C1 segment of cervical spinal cord (tissue), 14 donors: ENCODE results near the gene LMCD1.

Experiments used
- DNase-seq, 14 donors: peaks; one replicate each; lab custom pipeline; 2025; lab: John Stamatoyannopoulos, UW

LMCD1 gene

DNA sequence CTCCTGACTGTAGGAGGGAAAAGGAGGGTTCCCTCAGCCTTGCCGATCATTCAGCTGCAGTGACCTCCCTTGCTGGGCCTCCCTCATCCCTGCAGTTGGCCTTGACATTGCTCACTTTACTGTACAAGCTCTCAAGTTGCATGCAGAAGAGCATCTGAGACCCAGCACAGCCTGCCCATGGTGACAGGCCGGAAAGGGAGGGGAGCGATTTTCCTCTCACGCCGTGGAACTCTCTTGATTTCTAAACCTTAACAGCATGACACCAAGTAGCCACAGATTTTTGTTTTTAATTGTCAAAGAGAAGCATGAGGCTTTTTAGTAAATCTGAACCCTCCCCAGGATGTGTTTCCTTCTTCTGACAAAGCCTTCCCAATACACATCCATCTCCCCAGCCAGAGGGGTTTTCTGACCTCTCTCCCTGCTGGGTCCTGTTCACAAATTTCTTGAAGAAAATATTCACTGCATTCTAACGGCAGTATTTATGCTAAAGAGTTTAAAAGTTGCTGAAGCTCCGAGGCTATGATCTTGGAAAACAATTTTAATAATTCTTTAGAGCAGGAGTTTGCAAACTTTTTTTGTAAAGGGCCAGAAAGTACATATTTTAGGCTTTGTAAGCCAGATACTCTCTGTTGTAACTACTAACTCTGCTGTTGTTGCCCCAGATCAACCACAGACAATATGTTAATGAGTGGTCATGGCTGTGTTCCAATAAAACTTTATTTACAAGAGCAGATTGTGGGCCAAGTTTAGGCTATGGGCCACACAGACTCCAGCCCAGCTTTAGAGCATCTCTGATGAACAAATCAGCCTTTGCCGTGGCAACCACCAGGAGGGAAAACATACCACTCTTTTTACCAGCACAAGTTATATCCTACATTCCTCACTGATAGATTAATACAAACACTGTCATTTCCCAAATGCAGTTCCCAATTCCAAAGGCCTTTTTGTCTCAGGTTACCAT lies 34.8 kb downstream of the LMCD1 start:
- DNase-seq = no peak

DNA sequence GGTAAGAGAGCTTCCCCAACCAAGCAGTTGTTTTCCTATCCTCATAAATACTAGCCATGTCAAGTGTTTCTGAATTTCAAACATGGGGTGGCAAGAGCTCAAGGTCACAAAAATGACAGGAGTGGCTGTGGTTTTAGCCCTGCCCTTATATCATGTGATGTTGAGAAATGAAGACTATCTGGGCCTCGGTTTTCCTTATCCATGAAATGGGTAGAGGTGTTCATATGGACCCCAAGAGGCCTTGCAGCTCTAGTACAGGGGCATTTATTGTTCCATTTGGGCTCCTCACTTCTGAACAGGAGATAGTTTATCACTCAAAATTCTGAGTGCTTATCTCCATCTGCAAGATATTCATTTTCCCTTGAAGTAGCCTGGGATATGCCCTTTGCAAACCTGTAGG lies 35.8 kb downstream of the LMCD1 start:
- DNase-seq = no peak

DNA sequence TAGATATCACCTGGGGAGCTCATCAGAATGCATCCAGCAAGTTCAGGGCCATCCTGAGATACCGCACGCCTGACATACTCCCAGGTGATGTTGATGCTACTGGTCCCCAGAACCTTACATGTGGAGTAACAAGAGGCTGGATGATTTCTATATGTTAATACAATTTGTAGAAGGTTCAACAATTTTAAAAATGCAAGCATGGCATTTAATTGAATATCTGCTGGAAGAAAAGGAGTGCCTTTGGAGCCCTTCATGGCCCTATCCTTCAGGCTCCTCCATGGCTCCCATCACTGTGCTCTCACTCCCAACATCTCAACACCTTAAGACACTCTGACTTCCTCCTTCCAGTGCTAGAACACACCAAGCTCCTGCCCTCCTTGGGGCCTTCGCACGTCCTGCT lies 36.6 kb downstream of the LMCD1 start:
- DNase-seq = no peak

DNA sequence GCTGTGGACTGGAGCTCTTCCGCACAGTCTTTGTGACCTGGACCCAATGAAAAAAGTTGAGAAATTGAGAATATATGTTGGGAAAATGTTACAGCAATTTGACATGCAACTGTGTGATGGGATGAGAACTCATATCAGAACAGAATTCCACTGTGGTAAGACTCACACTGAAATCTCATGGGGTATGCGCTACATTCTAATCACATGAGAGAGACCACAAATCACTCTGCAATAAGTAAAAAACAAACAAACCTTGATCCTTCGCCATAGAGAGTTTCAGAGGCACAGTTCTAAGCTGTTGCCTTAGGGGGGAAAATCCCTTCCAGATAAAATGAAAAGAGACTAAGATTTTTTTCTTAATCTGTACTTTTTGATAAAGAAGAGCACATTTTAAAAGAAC lies 37.3 kb downstream of the LMCD1 start:
- DNase-seq = no peak

DNA sequence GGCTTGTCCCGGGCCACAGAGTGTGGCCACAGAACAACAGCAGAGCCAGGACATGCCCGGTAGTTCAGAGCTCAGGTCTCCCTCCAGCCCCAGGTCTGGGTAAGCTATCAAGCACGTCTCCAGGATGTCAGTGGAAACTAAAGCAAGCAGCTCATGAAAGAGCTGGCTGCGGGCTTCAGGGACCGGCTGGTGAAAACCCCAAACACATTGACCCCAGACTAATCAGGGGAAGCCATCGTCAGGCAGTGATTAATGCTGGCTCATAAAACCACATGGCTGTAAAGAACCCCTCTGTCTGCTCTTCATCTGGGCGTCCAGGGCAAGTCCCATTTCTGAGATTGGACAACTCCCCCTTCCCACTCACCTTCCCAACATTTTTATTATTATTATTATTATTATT lies 37.8 kb downstream of the LMCD1 start:
- no peak for DNase-seq

DNA sequence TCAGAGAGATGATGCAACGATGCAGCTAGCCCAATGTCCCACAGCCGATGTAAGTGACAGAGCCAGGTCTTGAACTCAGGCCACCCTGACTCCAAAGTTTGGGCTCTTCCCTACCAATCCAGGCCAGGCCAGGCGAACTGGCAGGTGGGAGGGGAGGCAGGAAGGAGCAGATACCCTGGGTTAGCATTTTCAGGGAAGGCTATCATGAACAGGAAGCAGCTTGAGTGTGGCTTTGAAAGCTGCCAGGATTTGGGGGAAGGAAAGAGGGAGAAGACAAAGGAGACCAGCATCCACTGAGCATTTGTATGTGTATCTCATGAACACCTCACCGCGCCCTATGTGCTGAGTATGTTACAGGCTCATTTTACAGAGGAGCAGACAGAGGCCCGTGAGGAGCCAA lies 38.8 kb downstream of the LMCD1 start:
- DNase-seq = no peak

- DNase-seq = no peak
Observed at GRCh38 chr3:8541486-8541885, 39.9 kb downstream of the LMCD1 start.

- no peak for DNase-seq
Observed at GRCh38 chr3:8542190-8543135, 40.8 kb downstream of the LMCD1 start.

GRCh38 chr3:8546609-8547008 lies 45.0 kb downstream of the LMCD1 start:
- DNase-seq = no peak

GRCh38 chr3:8548502-8549275 lies 47.1 kb downstream of the LMCD1 start:
- peak in 1 of 14 donors; percentile 12 for DNase-seq

GRCh38 chr3:8549354-8549753 lies 47.7 kb downstream of the LMCD1 start:
- no peak for DNase-seq

GRCh38 chr3:8550611-8551010 lies 49.0 kb downstream of the LMCD1 start:
- no peak for DNase-seq

GRCh38 chr3:8552223-8552762 lies 50.7 kb downstream of the LMCD1 start:
- no peak for DNase-seq

GRCh38 chr3:8553405-8553804 lies 51.8 kb downstream of the LMCD1 start:
- DNase-seq = no peak

DNA sequence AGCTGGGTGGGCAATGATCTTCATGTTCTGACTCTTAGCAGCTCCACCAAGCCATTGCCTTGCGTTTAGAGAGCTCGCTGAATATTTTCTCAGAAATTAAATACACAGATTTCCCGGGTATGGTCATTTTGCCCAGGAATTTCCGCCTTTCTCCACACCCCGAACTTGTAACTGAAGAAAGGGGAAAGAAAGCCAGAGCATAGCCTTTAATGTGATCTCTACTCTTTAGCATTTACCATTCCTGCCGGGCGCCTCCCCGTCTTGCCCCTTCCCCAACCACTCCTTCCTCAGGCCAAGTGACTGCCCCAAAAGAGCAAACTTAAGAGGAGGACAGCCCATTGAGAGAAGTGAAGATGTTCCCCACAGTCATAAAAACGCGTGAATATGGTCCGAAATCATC lies 53.1 kb downstream of the LMCD1 start:
- no peak for DNase-seq

DNA sequence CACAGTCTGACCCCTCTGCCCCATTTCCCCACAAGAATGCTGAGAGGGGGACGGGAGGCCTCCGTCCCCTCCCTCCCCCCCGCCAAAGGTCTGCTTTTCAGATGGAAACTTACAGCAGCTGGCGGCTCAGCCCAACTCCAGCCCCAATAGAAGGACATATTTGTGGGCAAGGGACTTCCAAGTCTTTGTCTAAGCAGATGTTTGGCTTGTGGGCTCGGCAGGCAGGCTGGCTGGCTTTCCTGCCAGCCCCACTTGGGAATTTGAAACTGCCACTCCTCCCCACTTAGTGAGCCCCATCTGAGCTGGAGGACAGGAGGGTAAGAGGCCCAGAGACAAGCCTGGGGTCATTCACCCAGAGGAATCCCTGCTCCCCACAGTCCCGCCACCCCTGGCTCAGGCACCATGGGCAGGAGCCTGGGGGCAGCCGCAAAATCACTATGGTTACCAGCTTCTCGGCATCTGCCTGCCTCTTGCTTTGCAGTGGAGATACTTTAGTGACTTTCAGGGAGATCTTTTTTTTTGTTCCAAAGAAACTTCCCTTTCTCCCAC lies 53.6 kb downstream of the LMCD1 start:
- DNase-seq = peak in 2 of 14 donors; percentile 26 to 33

DNA sequence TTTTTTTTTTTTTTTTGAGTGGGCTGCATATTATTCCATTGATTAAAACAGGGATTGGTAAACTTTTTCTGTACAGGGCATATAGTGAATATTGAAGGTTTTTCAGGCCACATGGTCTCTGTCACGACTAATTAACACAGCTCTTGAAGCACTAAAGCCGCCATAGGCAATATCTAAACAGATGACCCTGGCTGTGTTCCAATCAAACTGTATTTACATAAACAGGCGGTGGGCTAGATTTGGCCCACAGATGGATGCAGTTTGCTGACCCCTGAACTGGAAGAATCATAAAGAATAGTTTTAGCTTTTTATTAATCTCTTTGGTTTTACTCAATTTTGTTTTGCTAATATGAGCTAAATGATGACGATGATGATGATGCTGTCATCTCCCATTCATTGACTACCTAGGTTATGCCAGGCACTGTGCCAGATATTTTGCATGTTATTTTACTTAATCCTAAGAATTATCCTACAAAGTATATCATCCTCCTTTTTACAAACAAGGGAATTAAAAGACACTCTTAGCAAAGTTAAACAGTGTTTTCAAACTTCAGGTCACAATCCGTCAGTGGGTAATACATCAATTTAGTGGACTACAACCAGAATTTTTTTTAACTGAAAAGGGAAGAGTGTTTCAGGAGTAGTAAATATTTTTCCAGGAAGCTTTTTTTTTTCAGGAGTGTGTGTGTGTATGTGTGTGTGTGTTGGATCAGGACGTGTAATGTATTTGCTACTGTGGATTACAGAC lies 54.3 kb downstream of the LMCD1 start:
- no peak for DNase-seq

DNA sequence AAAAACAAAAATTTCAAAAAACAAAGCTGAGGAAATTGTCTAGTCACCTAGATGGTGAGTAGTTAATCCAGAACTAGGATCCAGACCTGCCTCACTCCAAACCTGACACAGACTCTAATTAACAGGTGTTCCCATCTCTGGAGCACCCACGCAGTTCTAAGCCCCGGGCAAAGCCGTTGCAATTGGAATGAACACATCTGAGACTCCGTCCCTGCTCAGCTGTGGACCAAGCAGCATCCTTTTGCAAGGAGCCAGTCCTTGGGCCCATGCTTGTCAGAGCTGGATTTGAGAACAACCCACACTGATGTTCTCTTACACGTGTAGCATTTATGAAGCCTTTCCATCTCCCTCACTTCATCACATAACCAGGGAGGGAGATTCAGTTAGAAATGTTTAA lies 54.8 kb downstream of the LMCD1 start:
- DNase-seq = no peak

- DNase-seq = no peak
Observed at GRCh38 chr3:8557298-8557697, 55.7 kb downstream of the LMCD1 start.

DNA sequence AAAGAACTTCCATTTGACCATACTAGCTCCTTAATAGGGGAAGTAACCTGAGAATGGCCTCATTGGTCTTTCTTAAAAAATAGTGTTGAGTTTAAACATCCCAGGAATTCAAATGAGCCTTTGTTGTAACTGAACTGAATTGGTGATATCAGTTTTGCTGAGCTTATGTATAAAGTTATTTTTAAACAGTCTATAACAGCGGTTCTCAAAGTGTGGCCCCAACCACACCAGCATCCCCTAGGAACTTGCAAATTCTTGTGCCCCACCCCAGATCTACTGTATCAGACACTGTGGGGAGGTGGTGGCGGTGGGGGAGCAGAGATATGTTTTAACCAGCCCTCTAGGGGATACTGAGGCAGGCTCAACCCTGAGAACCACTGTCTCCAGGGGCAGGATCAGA lies 57.0 kb downstream of the LMCD1 start:
- DNase-seq = no peak
